ENCODE data around the gene MTMR2.

Gene MTMR2

GRCh38 chr11:95908826-95909225, 15.1 kb downstream of the MTMR2 start:
- Histone ChIP-seq H3K4me1 (ENCODE audit: control insufficient read depth, insufficient read depth, low read length) (no peaks in the 10 kb centered on the region), H3K36me3 (ENCODE audit: control insufficient read depth, insufficient read depth, low read length) (no peaks in the 10 kb centered on the region), H3K4me3 (ENCODE audit: low read length) (no peak overlapping the region), H3K27ac (ENCODE audit: low read length) (no peak overlapping the region), H3K9me3 (ENCODE audit: control insufficient read depth, insufficient read depth, low read length) (no peaks in the 10 kb centered on the region), H3K27me3 (ENCODE audit: control insufficient read depth, insufficient read depth, low read length) (no peaks in the 10 kb centered on the region)
- DNase-seq (ENCODE audit: low read depth, low spot score), result no peak

DNA sequence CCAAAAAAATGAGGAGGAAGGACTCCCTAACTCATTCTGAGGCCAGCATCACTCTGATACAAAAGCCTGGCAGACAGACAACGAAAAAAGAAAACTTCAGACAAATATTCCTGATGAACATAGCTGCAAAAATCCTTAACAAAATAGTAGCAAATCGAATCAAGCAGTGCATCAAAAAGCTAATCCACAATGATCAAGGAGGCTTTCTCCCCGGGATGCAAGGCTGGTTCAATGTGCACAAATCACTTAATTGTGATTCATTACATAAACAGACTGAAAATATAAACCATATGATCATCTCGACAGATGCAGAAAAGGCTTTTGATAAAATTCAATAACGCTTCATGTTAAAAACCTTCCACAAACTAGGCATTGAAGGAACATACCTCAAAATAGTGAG, 16.4 kb downstream of the MTMR2 start:
- no peak overlapping the region for H3K4me3 ChIP-seq (ENCODE audit: low read length)
- no peaks in the 10 kb centered on the region for H3K4me1 ChIP-seq (ENCODE audit: control insufficient read depth, insufficient read depth, low read length)
- H3K9me3 ChIP-seq (ENCODE audit: control insufficient read depth, insufficient read depth, low read length), result no peaks in the 10 kb centered on the region
- H3K36me3 ChIP-seq (ENCODE audit: control insufficient read depth, insufficient read depth, low read length), result no peaks in the 10 kb centered on the region
- H3K27me3 ChIP-seq (ENCODE audit: control insufficient read depth, insufficient read depth, low read length), result no peaks in the 10 kb centered on the region
- no CpG with 5 or more reads among the region's 5 CpGs for WGBS (ENCODE audit: insufficient coverage, insufficient read length)
- no peak for DNase-seq (ENCODE audit: low read depth, low spot score)
- no peak overlapping the region for H3K27ac ChIP-seq (ENCODE audit: low read length)

- DNase-seq (ENCODE audit: low read depth, low spot score), result no peak
- Histone ChIP-seq H3K4me3 (ENCODE audit: low read length) (no peak overlapping the region), H3K4me1 (ENCODE audit: control insufficient read depth, insufficient read depth, low read length) (no peaks in the 10 kb centered on the region), H3K36me3 (ENCODE audit: control insufficient read depth, insufficient read depth, low read length) (no peaks in the 10 kb centered on the region), H3K9me3 (ENCODE audit: control insufficient read depth, insufficient read depth, low read length) (no peaks in the 10 kb centered on the region), H3K27ac (ENCODE audit: low read length) (no peak overlapping the region), H3K27me3 (ENCODE audit: control insufficient read depth, insufficient read depth, low read length) (no peaks in the 10 kb centered on the region)
- WGBS (ENCODE audit: insufficient coverage, insufficient read length), result 100% methylated on average over 1 of the region's 5 CpGs
Observed at GRCh38 chr11:95904009-95904650, 19.8 kb downstream of the MTMR2 start.

DNA sequence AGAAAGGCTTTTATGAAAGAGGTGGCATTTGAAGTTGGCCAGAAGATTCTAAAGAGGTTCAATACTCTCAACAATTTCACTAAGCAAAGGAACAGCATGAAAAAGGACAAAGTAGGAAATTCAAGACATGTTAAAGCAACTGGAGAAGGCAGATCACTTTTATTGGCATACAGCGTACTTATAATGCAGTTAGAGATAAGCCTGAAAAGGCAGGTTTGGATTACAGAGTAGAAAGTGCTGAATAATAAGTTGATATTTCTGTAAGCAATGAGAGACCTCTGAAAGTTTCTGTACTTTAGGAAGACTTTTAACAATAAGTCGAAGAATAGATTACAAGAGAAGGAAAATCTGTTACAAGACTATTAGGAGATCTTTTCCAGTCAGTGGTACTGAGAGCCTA, 25.1 kb downstream of the MTMR2 start:
- no peaks in the 10 kb centered on the region; the same call in 1 of the 2 replicates for H3K4me1 ChIP-seq (ENCODE audit: control insufficient read depth, insufficient read depth, low read length)
- no peak for DNase-seq (ENCODE audit: low read depth, low spot score)
- H3K4me3 ChIP-seq (ENCODE audit: low read length), result no peak overlapping the region
- no peaks in the 10 kb centered on the region for H3K36me3 ChIP-seq (ENCODE audit: control insufficient read depth, insufficient read depth, low read length)
- H3K9me3 ChIP-seq (ENCODE audit: control insufficient read depth, insufficient read depth, low read length), result no peaks in the 10 kb centered on the region
- WGBS (ENCODE audit: insufficient coverage, insufficient read length), result no CpG with 5 or more reads among the region's 2 CpGs
- no peak overlapping the region for H3K27ac ChIP-seq (ENCODE audit: low read length)
- no peaks in the 10 kb centered on the region for H3K27me3 ChIP-seq (ENCODE audit: control insufficient read depth, insufficient read depth, low read length)

DNA sequence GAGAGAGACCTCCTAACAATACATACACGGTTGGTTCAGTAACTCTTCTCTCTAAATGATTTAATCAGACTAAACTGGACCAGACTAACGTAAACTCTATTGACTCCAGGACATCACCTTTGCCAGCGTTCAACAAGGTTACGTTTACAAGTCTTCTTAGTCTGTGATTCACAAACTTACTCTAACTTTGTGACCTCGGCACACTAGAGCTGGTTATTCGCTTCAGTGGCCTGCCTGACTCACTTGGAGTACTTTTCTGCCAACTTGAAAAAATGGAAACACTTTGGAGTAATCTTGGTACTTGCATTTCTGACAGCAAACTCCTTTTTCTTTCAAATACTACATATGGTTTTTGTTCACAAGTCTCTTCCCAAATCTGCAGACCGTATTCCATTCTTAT, 26.2 kb downstream of the MTMR2 start:
- H3K9me3 ChIP-seq (ENCODE audit: control insufficient read depth, insufficient read depth, low read length), result no peaks in the 10 kb centered on the region
- no CpG with 5 or more reads among the region's 7 CpGs for WGBS (ENCODE audit: insufficient coverage, insufficient read length)
- H3K27ac ChIP-seq (ENCODE audit: low read length), result no peak overlapping the region
- H3K4me1 ChIP-seq (ENCODE audit: control insufficient read depth, insufficient read depth, low read length), result no peaks in the 10 kb centered on the region; the same call in 1 of the 2 replicates
- no peaks in the 10 kb centered on the region for H3K27me3 ChIP-seq (ENCODE audit: control insufficient read depth, insufficient read depth, low read length)
- no peak for DNase-seq (ENCODE audit: low read depth, low spot score)
- no peaks in the 10 kb centered on the region for H3K36me3 ChIP-seq (ENCODE audit: control insufficient read depth, insufficient read depth, low read length)
- no peak overlapping the region for H3K4me3 ChIP-seq (ENCODE audit: low read length)

DNA sequence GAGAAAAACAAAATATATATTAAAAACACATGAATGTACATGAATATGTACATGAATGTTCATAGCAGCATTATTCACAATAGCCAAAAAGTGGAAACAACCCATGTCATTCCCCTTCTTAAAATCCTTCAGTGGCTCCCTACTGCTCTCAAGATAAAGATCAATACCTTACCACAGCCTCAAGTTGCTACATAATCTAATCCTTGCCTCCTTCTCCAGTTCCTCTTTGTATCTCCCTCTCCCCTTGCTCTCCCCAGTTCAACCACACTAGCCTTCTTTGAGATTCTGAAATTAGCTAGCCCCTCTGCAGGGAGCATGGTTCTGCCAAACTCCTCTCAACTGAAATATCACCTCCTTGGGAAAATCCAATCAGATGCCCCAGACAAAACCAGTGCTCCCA, 28.1 kb downstream of the MTMR2 start:
- Histone ChIP-seq H3K4me3 (ENCODE audit: low read length) (no peak overlapping the region), H3K4me1 (ENCODE audit: control insufficient read depth, insufficient read depth, low read length) (no peaks in the 10 kb centered on the region; the same call in 1 of the 2 replicates), H3K9me3 (ENCODE audit: control insufficient read depth, insufficient read depth, low read length) (no peaks in the 10 kb centered on the region), H3K36me3 (ENCODE audit: control insufficient read depth, insufficient read depth, low read length) (no peaks in the 10 kb centered on the region), H3K27ac (ENCODE audit: low read length) (no peak overlapping the region), H3K27me3 (ENCODE audit: control insufficient read depth, insufficient read depth, low read length) (no peaks in the 10 kb centered on the region)
- no peak for DNase-seq (ENCODE audit: low read depth, low spot score)

DNA sequence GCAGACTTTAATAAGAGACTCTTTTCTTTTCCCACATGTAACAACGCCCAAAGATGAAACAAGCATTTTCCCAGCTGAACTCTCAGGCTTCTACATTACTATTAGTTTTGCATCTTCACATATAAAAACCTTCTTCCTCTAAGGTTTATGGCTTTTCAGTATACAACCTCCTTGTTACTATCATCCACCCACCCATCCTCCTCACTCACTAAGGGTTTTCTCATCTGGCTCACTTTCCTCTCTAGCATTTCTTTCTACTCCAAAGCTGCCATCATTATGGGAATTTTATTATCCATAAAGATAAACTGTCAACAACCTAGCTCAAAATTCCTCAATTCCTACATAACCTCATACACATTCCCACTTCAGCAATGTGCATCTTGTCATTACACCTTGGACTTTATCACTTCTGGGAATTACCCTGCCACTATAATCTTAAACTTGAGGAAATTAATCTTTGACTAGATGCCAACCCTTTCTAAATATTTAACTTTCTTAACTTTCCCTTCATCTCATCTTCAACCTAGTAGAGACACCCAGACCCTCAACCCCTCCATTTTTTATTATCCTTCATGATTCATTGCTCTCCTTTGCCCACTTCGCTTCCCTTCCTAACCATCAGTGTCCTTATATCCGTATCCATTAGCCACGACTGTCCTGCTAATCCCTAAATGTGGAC, 30.9 kb downstream of the MTMR2 start:
- H3K9me3 ChIP-seq (ENCODE audit: control insufficient read depth, insufficient read depth, low read length), result no peaks in the 10 kb centered on the region
- no peaks in the 10 kb centered on the region for H3K27me3 ChIP-seq (ENCODE audit: control insufficient read depth, insufficient read depth, low read length)
- no peak overlapping the region for H3K4me3 ChIP-seq (ENCODE audit: low read length)
- H3K36me3 ChIP-seq (ENCODE audit: control insufficient read depth, insufficient read depth, low read length), result no peaks in the 10 kb centered on the region
- no CpG with 5 or more reads among the region's 4 CpGs for WGBS (ENCODE audit: insufficient coverage, insufficient read length)
- no peak overlapping the region for H3K27ac ChIP-seq (ENCODE audit: low read length)
- no peaks in the 10 kb centered on the region; the same call in 1 of the 2 replicates for H3K4me1 ChIP-seq (ENCODE audit: control insufficient read depth, insufficient read depth, low read length)
- no peak for DNase-seq (ENCODE audit: low read depth, low spot score)

DNA sequence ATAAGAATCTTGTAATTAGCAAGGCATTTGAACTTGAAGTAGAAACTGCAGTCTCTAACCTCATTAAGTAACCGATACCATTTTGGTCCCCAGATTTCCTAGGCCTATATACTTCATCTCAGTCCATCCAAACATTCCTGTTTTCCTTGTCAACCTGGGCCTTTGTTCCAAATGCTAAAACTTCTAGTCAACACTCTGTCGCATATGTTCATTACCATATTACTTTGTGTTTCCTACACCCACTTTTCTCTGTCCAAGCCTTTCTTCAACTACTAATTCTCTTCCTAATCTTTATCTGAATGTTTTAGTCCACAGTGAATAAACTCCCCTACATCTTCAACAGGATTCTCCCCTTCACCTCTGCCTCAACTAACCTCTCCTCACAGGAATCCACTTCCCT, 31.4 kb downstream of the MTMR2 start:
- Histone ChIP-seq H3K4me1 (ENCODE audit: control insufficient read depth, insufficient read depth, low read length) (no peaks in the 10 kb centered on the region; the same call in 1 of the 2 replicates), H3K9me3 (ENCODE audit: control insufficient read depth, insufficient read depth, low read length) (no peaks in the 10 kb centered on the region), H3K27me3 (ENCODE audit: control insufficient read depth, insufficient read depth, low read length) (no peaks in the 10 kb centered on the region), H3K36me3 (ENCODE audit: control insufficient read depth, insufficient read depth, low read length) (no peaks in the 10 kb centered on the region), H3K4me3 (ENCODE audit: low read length) (no peak overlapping the region), H3K27ac (ENCODE audit: low read length) (no peak overlapping the region)
- DNase-seq (ENCODE audit: low read depth, low spot score), result no peak
- no CpG with 5 or more reads among the region's 2 CpGs for WGBS (ENCODE audit: insufficient coverage, insufficient read length)

GRCh38 chr11:95891423-95892170, 32.3 kb downstream of the MTMR2 start:
- no peaks in the 10 kb centered on the region for H3K9me3 ChIP-seq (ENCODE audit: control insufficient read depth, insufficient read depth, low read length)
- H3K4me3 ChIP-seq (ENCODE audit: low read length), result no peak overlapping the region
- H3K36me3 ChIP-seq (ENCODE audit: control insufficient read depth, insufficient read depth, low read length), result no peaks in the 10 kb centered on the region
- no peaks in the 10 kb centered on the region; the same call in 1 of the 2 replicates for H3K4me1 ChIP-seq (ENCODE audit: control insufficient read depth, insufficient read depth, low read length)
- no peak for DNase-seq (ENCODE audit: low read depth, low spot score)
- H3K27me3 ChIP-seq (ENCODE audit: control insufficient read depth, insufficient read depth, low read length), result no peaks in the 10 kb centered on the region
- H3K27ac ChIP-seq (ENCODE audit: low read length), result no peak overlapping the region
- no CpG with 5 or more reads among the region's 4 CpGs for WGBS (ENCODE audit: insufficient coverage, insufficient read length)

- H3K27me3 ChIP-seq (ENCODE audit: control insufficient read depth, insufficient read depth, low read length), result no peaks in the 10 kb centered on the region
- no peak for DNase-seq (ENCODE audit: low read depth, low spot score)
- H3K27ac ChIP-seq (ENCODE audit: low read length), result no peak overlapping the region
- no CpG with 5 or more reads among the region's 4 CpGs for WGBS (ENCODE audit: insufficient coverage, insufficient read length)
- H3K36me3 ChIP-seq (ENCODE audit: control insufficient read depth, insufficient read depth, low read length), result no peaks in the 10 kb centered on the region
- H3K4me3 ChIP-seq (ENCODE audit: low read length), result no peak overlapping the region
- H3K4me1 ChIP-seq (ENCODE audit: control insufficient read depth, insufficient read depth, low read length), result no peaks in the 10 kb centered on the region
- no peaks in the 10 kb centered on the region for H3K9me3 ChIP-seq (ENCODE audit: control insufficient read depth, insufficient read depth, low read length)
Observed at GRCh38 chr11:95888852-95889251, 35.1 kb downstream of the MTMR2 start.

Measured in iPS DF 6.9 (cell line).